Fibroblast of pulmonary artery (primary cell): ENCODE measurements around the gene ETV1.
"Not testable (repeated sequence)": the region's sequence is repeated elsewhere in the genome, so short reads cannot be mapped to it uniquely, and the experiment has no call there.

Experiments
- DNase-seq: peaks from one replicate; pipeline ENCODE4 v3.0.0-alpha.2; 2010; ENCODE audit warnings: low read depth
- H3K4me3 ChIP-seq: replicated peaks from 2 replicates; pipeline ENCODE4 v1.5.1; 2011; ENCODE audit warnings: low read depth, mild to moderate bottlenecking, control low read depth, low read length, moderate library complexity
- CTCF ChIP-seq: IDR thresholded peaks from 2 replicates; pipeline ENCODE4 v1.5.1; 2011; ENCODE audit warnings: mild to moderate bottlenecking, control low read depth, low read length, inconsistent platforms; ENCODE audit errors: missing control alignments

The ETV1 gene

GRCh38 chr7:13945670-13946069 lies 43.8 kb downstream of the ETV1 start:
- TF ChIP-seq CTCF, result no peak
- H3K4me3 ChIP-seq, result no peak overlapping the region
- peak; percentile 28 for DNase-seq

GRCh38 chr7:13933536-13933935 lies 55.9 kb downstream of the ETV1 start:
- no peak overlapping the region for H3K4me3 ChIP-seq
- TF ChIP-seq CTCF, result no peak
- DNase-seq, result no peak

- no peak for TF ChIP-seq CTCF
- no peak overlapping the region for H3K4me3 ChIP-seq
- DNase-seq, result no peak
These were observed 56.4 kb downstream of the ETV1 start for GRCh38 chr7:13933091-13933490.

GRCh38 chr7:13932131-13932530 lies 57.3 kb downstream of the ETV1 start:
- no peak for DNase-seq
- no peak overlapping the region for H3K4me3 ChIP-seq
- TF ChIP-seq CTCF, result no peak

- DNase-seq, result no peak
- no peak for TF ChIP-seq CTCF
These were observed 68.4 kb downstream of the ETV1 start for GRCh38 chr7:13921062-13921461.

GRCh38 chr7:13920053-13920697 lies 69.3 kb downstream of the ETV1 start:
- H3K4me3 ChIP-seq, result peak overlapping the region; percentile 35
- TF ChIP-seq CTCF, result no peak
- DNase-seq, result peak; percentile 99

More at GRCh38 chr7:13921062-13921461, 68.4 kb downstream of the ETV1 start:
- no peak overlapping the region for H3K4me3 ChIP-seq

GRCh38 chr7:13918333-13918732 lies 71.1 kb downstream of the ETV1 start:
- not testable (repeated sequence) for DNase-seq, H3K4me3 ChIP-seq

- H3K4me3 ChIP-seq, DNase-seq: not testable (repeated sequence)
These were observed 72.4 kb downstream of the ETV1 start for GRCh38 chr7:13917103-13917502.
